Endothelial cell of umbilical vein (primary cell): ENCODE results near the gene IZUMO4.

Experiments
- CTCF ChIP-seq, 2 donors: IDR thresholded peaks; 1 replicate in 1 of 2; 2 replicates in 1 of 2; pipeline ENCODE4 v1.5.1; 2011; ENCODE audit warnings: low read length in 2 of 2, mild to moderate bottlenecking in 2 of 2, moderate library complexity in 2 of 2, control low read depth in 1 of 2, inconsistent platforms in 1 of 2, low read depth in 1 of 2; ENCODE audit not compliant: insufficient read depth in 1 of 2; ENCODE audit errors: extremely low read depth in 1 of 2
- EZH2 ChIP-seq: IDR thresholded peaks from 2 replicates; pipeline ENCODE4 v1.6.1; 2012; ENCODE audit warnings: borderline replicate concordance, low read depth, mild to moderate bottlenecking, moderate library complexity, low read length, inconsistent platforms; ENCODE audit not compliant: severe bottlenecking
- FOS ChIP-seq: IDR thresholded peaks from 2 replicates; pipeline ENCODE4 v1.6.1; 2011; ENCODE audit warnings: mild to moderate bottlenecking, low read length, moderate library complexity, borderline replicate concordance; ENCODE audit not compliant: insufficient read depth
- POLR2A ChIP-seq: IDR thresholded peaks from 2 replicates; pipeline ENCODE4 v1.6.1; 2012; ENCODE audit warnings: low read depth, mild to moderate bottlenecking, control low read depth, low read length
- POLR2AphosphoS5 ChIP-seq: IDR thresholded peaks from 2 replicates; pipeline ENCODE4 v1.6.1; 2012; ENCODE audit warnings: low read depth, mild to moderate bottlenecking, control low read depth, low read length, moderate library complexity; ENCODE audit not compliant: insufficient read depth

GRCh38 chr19:2109046-2109864 lies 12.5 kb downstream of the IZUMO4 start:
- TF ChIP-seq POLR2A (no peak), CTCF (IDR thresholded peaks at IDR 0.05; ENCODE audit: extremely low read depth in 1 of 2, insufficient read depth in 1 of 2, low read depth in 1 of 2, low read length in 2 of 2) (no peak), POLR2AphosphoS5 (no peak), EZH2 (no peak), FOS (no peak)
